ENCODE measurements around the gene NENF.

DNA sequence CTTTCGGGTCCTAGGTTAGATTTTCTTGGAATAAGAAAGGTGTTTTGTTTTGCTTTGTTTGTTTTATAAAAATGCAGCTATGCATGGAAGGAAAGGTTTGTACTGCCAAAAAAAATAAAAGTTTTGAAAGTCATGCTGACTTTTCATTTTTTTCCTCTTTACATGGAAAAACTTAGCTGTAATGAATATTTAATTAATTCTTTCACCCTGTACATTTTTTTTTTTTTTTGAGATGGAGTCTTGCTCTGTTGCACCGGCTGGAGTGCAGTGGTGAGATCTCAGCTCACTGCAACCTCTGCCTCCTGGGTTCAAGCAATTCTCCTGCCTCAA, 48.7 kb downstream of the NENF start:
- TF ChIP-seq, protein P1, sequence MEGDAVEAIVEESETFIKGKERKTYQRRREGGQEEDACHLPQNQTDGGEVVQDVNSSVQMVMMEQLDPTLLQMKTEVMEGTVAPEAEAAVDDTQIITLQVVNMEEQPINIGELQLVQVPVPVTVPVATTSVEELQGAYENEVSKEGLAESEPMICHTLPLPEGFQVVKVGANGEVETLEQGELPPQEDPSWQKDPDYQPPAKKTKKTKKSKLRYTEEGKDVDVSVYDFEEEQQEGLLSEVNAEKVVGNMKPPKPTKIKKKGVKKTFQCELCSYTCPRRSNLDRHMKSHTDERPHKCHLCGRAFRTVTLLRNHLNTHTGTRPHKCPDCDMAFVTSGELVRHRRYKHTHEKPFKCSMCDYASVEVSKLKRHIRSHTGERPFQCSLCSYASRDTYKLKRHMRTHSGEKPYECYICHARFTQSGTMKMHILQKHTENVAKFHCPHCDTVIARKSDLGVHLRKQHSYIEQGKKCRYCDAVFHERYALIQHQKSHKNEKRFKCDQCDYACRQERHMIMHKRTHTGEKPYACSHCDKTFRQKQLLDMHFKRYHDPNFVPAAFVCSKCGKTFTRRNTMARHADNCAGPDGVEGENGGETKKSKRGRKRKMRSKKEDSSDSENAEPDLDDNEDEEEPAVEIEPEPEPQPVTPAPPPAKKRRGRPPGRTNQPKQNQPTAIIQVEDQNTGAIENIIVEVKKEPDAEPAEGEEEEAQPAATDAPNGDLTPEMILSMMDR (IDR thresholded peaks at IDR 0.05), result no peak
- TF ChIP-seq POLR2A (IDR thresholded peaks at IDR 0.05), result no peak
